DMS53 treated with DMSO at 0.1 percent for 48 hours (cell line): ENCODE results near the gene TBC1D19.
"Not testable (repeated sequence)": the region's sequence is repeated elsewhere in the genome, so short reads cannot be mapped to it uniquely, and the experiment has no call there.

Source experiments
- DNase-seq: peaks from one replicate; lab custom pipeline; 2025; ENCODE audit not compliant: unreplicated experiment; lab: John Stamatoyannopoulos, UW

Gene TBC1D19

DNA sequence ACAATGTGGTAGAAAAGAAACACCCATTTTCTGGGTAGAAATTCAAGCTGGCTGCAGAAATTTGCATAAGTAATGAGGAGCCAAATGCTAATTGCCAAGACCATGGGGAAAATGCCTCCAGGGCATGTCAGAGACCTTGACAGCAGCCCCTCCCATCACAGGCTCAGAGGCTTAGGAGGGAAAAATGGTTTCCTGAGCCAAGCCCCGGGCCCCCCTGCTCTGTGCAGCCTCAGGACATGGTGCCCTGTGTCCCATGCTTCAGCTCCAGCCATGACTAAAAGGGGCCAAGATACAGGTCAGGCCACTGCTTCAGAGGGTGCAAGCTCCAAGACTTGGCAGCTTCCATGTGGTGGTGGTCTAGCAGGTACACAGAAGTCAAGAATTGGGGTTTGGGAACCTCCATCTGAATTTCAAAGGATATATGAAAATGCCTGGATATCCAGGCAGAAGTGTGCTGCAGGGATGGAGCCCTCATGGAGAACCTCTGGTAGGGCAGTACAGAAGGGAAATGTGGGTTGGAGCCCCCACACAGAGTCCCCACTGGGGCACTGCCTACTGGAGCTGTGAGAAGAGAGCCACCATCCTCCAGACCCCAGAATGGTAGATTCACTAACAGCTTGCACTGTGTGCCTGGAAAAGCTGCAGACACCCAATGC, 95.3 kb downstream of the TBC1D19 start:
- not testable (repeated sequence) for DNase-seq

GRCh38 chr4:26682436-26682835, 98.6 kb downstream of the TBC1D19 start:
- no peak for DNase-seq

DNA sequence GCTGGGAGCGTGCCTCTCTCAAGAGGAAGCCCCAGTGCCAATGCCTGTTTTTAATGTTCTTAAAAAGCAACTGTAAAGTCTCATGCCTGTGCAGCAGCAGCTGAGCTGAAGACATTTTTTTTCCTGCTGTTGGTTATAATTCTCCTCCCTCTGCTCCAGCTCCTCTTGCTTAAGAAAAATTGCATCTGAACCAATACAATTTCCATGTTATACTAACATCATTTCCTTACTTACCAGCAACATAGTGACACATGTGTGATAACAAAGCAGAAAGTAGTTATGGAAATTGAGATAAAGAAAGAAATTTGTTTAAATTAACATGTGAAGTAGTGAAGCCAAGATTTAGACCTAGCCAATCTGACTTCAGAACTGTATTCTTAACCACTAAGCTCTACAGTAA, 101.4 kb downstream of the TBC1D19 start:
- DNase-seq: no peak

DNA sequence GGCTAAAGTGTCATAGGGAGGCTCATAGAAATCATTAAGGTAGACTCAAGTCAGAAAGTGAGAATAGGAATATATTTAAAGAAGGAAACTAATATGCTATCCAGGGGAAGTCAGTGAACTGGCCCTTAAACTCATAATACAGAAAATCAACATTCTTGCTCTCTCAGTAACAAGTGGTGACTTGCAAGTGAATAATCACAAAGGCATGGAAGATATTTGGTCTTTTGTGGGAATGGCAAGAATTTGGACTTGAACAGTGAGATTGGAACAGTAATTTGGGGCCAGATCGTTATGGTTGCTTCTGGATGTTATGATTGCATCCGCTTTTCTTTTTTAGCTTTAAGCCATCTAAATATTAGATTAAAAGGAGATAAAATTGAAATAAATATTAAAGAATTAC, 103.8 kb downstream of the TBC1D19 start:
- DNase-seq: no peak

DNA sequence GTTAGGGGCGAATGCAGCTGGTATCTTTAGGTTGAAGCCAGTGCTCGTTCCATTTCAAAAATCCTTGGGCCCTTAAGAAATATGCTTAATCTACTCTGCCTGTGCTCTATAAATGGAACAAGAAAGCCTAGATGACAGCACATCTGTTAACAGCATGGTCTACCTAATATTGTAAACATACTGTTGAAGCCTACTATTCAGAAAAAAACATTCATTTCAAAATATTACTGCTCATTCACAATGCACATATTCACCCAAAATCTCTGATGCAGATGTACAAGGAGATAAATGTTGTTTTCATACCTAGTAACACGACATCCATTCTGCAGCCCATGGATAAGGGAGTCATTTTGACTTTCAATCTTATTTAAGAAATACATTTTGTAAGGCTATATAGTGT, 106.6 kb downstream of the TBC1D19 start:
- no peak for DNase-seq

DNA sequence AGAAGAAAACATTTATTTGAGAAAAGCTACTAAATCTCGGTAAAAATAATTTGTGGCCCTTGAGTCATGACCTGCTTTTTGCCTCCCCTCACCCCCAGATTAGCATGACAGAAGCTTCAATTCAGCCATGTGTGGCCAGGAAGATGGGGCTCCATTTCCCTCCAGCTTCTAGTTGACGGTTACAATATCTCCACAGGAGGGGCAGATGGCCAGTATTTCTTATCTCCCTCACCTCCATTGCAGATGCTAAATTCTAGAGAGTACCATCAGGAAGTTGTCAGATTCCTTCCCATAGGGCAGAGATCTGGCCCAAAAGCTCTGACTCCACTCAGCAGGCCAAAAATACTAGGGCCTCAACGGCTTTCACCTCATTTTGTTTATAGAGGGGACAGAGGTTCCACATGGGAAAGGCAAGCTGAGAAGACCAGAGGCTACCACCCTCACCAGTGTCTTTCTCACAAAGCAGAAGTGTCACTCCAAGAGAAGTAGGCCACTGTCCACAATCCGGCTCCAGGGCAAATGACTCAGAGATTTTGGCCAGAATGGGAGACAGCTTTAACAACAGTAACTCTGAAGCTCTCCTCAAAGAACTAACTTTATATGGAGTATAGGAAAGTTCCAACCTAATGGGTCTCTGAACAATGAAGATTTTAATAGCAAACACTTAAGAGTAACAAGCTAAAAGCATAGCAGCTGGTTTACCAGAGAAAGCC, 108.3 kb downstream of the TBC1D19 start:
- DNase-seq: no peak

- DNase-seq: not testable (repeated sequence)
These were observed 110.2 kb downstream of the TBC1D19 start for GRCh38 chr4:26694131-26694530.

- no peak for DNase-seq
These were observed 116.2 kb downstream of the TBC1D19 start for GRCh38 chr4:26700110-26700509.

GRCh38 chr4:26701095-26701494, 117.2 kb downstream of the TBC1D19 start:
- DNase-seq: no peak

GRCh38 chr4:26701786-26702227, 117.9 kb downstream of the TBC1D19 start:
- no peak for DNase-seq

DNA sequence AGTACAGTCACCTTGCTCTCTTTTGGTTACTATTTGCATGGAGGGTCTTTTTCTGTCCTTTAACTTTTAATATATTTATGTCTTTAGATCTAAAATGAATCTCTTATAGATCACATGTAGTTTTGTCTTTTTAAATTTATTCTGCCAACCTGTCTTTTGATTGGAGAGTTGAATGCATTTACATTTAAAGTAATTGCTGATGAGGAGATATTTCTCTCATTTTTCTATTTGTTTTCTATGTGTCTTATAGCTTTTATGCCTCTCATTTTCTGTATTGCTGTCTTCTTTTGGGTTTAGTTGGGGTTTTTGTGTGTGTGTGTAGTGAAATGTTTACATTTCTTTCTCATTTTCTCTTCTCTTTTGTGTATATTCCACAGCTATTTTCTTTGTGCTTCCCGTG, 123.5 kb downstream of the TBC1D19 start:
- DNase-seq: no peak

DNA sequence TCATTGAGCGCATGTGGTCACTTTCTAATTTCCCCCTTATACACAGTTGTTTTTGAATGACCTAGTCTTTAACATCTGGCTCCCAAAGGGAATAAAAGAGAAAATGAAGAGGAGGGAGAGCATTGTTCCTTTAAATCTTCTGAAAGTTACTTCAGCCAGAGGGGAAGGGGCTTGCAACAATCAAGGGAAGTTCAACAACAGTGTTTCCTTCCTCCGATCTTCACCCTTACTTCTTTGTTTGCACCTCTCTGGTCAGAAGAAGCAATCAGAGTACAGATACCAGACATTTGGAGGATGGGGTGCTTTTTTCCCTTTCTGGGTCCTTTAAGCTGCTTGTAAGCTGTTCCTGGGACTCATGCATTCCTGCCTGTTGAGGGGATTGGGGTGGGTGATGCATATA, 125.4 kb downstream of the TBC1D19 start:
- DNase-seq: no peak

DNA sequence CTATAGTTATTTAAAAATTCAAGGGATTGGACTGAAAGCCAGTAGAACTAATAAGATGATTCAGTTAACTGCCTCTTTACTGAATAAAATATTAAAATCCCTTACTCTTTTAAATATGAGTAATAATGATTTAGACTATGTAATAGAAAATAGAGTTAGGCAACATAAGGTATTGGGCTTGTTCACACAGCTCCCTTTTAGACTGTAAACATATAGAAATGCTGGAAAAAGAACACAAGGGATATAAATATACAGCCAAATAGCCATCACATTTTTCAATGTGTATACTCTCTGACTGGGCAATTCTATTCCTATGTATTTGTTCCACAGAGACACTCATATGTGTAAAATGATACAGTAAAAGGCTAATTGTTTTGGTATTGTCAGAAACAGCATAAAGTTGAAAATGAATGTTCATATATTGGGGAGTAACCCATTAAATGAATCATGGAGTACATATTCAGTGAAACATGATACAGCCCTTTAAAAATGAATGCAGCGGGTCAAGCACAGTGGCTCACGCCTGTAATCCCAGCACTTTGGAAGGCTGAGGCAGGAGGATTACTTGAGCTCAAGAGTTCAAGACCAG, 129.8 kb downstream of the TBC1D19 start:
- no peak for DNase-seq

DNA sequence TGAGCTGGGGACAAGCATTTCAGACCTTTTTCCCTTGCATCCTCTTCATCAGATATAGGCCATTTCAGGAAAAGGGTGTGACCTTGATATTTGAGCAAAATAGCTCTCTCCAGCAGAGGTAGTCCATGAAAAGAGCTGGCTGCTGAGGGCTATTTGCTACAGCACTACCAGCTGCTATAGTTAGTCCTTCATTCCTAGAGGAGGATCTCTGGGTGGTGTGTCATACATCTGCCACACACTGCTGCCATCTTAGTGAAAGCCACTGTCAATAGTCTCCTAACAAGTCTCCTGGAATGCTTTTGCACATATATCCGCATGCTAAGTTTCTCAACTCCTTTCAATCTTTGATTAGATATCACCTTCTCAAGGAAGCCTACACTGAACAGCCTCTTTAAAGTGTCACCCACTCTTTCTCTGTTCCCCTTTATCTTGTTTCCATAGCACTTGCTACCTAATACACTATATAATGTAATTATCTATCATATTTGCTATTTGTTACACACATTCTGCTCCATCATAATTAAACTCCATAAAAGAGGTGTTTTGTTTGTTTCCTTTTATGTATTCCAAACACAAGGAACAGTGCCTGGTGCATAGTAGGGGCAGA, 131.9 kb downstream of the TBC1D19 start:
- DNase-seq: no peak

DNA sequence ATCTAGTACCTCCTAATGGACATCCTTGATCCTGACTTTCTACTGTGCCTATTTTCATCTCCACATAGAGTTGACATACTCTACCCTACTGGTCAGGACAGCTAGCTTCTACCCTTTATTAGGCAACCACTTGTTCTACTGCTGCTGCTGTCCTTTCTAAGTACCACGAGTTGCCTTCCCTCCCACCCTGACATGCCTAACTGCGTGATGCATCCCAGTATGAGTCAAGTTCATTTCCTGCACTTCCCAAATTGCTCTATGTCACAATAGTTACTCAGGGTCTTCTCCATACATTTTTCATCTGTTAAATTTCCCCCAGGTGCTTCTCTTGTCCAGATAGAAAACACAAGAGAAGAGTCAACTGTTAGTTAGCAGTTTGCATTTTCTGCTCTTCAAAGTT, 133.4 kb downstream of the TBC1D19 start:
- no peak for DNase-seq

DNA sequence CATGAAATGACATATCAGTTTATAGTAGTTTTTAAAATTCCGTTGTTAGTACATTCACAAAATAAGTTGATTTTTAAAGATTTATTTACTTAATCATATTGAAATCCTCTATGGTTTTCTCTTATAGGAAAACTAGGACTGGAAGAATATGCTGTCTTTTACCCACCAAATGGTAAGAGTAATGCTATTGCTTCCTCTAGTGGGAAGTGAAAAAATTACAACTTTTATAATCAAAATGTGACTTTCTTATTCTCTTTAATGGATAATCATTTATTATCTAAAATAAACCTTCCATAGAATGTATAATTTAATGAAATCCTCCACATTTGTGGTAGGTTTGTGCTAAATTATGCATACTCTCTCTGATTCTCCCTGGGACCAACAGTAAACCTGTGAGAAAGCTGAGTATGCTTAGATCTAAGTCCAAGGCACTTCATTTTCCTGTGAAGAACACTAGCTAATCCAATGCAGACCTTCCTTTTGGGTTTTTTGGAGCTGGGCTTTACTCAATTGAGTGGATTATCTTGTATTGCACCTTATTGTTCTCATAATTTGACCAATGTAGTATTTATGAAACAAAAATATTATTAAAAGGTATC, 136.2 kb downstream of the TBC1D19 start:
- peak; percentile 70 for DNase-seq

DNA sequence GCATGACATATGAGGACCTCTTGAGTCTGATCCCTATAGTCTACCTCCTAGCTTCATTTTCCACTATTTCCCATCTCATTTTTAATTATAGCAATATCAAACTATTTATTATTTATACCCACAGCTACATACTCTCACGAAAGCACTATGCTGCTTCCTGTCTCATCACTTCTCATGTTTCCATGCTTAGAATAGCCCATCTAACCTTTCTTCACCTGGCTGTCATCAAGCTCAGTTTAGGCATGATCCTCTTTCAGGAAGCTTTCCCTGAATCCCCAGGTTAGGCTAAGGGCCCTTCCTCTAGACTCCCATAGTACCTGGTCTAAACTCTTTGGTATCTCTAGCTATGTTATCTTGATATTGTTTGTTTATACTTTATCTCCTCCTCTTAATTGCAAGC, 137.8 kb downstream of the TBC1D19 start:
- DNase-seq: no peak

- no peak for DNase-seq
These were observed 139.3 kb downstream of the TBC1D19 start for GRCh38 chr4:26723216-26723615.

- DNase-seq: no peak
These were observed 140.7 kb downstream of the TBC1D19 start for GRCh38 chr4:26724534-26724933.

GRCh38 chr4:26726655-26727387, 142.9 kb downstream of the TBC1D19 start:
- no peak for DNase-seq

- no peak for DNase-seq
These were observed 144.0 kb downstream of the TBC1D19 start for GRCh38 chr4:26727844-26728243.
